DMS153 treated with DMSO at 0.1 percent for 48 hours (cell line): Measurements from ENCODE around the gene SMAD1.

ENCODE experiments used
- DNase-seq: peaks from one replicate; lab custom pipeline; 2025; ENCODE audit not compliant: unreplicated experiment; lab: John Stamatoyannopoulos, UW

The SMAD1 gene

DNA sequence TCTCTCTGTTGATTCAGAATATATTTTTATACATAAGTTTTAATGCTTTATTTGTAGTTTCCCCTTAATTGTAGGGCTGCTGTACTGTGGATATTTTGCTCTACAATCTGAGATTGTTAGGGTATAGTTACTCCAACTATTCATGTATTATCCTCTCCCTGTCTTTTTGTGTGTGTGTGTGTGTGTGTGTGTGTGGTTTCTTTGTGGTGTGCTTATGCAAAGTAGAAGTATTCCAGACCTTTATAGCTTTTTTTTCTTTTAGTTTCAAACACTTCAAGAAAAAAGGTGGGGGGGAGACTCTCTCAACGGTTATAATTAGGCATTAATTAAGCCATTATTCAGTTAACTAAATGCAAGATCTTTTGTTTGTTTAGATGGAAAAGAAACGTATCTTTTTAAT is 6.7 kb downstream of the SMAD1 start:
- DNase-seq: no peak

DNA sequence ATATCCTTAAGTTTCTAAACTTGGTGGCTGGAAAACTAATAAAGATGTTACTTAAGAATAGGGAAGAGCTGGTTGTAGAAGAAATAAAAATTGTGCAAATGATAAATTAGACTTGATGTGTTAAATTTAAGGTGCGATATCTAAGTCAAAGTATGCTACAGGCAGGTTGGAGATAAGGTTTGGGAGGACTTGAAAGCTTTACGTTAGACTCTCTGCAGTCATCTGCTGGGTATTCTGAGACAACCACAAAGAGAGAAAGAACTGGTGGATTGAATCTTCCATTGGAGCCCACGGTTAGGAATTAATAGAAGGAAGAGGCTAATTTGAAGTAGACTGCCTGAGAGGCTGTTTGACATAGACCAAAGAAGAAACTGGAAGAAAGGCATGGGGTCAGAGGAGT is 7.9 kb downstream of the SMAD1 start:
- DNase-seq: no peak

DNA sequence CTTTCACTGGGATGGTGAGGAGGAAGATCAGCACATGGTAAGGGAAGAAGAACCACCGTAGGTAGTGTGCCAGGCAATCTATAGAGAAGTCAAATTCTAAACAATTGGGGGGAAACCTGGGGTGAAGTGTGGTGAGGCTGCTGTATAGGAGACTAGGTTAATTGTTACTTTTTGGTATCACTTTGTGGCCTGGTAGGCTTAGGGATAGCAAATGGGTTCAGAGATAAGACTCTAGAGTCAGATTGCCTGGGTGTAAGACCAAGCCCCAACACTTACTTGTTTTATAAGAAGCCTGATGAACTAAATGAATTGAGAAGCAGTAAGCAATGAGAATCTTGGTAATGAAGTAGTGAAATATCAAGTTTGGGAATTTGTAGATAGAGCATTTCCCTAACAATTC is 8.7 kb downstream of the SMAD1 start:
- no peak for DNase-seq

DNA sequence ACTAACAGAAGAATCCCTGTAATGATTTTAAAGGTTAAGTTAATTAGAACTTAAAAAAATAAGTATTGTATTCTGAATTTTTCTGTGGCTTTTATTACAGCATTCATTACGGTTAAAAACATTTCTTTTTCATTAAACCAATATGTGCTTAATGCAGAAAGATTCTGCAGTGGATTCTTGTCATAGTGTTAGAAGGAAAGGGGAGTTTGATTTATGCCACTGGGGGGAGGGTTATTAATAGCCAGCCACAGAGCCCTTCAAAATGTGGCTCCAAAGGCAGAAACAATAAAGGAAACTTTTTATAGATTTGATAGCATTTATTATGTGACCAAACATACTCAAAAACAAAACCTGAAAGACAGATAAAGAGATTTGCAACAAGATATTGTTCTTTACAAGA is 9.1 kb downstream of the SMAD1 start:
- no peak for DNase-seq

DNA sequence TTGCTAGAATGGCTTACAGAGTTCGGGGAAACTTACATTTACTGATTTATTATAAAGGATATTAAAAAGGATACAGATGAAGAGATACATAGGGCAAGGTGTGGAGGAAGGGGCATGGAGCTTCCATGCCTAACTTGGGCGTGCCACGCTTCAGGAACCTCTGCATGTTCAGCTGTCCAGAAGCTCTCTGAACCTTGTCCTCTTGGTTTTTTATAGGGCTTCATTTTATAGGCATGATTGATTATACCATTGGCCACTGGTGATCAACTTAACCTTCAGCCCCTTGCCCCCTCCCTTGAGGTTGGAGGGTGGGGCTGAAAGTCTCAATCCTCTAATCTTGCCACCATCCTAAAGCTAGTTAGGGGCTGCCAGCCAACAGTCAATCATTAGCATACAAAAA is 10.7 kb downstream of the SMAD1 start:
- DNase-seq: no peak

DNA sequence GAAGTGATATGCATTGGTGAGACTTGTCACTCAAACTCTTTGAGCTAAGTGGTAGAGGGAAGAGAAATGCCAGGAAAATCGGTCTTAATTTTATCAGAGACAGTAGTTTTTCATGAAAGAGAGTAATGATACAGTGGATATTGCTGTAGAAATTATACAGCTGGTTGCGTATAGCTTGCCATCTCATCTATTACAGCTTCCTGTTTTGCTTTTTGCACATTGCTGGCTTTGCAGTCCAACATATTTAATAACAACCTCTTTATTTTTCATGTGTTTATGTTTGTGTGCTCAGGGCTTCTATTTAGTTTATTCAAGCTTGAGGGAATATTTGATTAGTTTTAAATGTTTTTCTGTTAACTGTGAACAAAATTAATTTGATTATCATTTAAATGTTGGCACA is 11.5 kb downstream of the SMAD1 start:
- DNase-seq: no peak

DNA sequence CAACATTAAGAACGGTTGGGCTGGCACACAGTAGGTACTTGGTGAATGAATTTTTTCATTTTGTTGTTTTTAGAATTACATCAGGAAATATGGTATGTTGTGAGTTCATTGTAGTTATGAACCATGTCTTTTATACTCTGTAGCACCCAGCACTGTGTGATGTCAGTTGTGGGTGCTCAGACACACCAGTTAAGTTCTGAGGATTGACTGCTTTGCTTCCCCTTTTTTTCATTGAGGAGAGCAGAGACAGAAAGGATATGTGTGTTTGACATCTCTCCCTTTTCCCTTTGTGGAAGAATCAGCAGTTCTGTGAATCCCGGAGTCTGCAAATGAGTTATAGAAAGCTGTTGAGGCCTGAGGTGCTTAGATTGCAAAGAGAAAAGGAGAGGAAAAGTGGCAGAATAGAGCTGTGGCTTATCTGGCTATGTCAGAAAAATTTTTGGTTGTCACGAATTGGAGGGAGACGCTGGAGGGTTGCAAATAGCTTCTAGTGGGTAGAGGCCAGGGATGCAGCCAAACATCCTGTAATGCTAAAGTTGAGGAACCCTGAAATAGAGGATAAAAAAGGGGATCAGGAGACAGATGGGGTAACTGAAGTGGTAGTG is 13.1 kb downstream of the SMAD1 start:
- no peak for DNase-seq

DNA sequence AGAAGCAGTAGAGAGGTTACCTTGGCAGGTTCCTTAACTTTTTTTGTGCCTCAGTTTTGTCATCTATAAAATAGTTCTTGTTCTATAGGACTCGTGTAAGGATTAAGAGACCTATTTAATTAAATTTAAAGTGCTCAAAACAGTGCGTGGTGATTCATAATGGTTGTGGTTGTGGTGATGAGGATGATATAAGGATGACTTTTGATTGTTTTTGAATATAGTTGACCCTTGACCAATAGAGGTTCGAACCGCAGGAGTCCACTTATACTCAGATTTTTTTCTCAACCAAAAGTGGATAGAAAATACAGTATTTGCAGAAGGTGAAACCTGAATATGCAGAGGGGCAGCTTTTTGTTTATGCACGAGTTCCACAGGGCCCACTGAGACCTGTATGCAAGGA is 14.6 kb downstream of the SMAD1 start:
- no peak for DNase-seq

DNA sequence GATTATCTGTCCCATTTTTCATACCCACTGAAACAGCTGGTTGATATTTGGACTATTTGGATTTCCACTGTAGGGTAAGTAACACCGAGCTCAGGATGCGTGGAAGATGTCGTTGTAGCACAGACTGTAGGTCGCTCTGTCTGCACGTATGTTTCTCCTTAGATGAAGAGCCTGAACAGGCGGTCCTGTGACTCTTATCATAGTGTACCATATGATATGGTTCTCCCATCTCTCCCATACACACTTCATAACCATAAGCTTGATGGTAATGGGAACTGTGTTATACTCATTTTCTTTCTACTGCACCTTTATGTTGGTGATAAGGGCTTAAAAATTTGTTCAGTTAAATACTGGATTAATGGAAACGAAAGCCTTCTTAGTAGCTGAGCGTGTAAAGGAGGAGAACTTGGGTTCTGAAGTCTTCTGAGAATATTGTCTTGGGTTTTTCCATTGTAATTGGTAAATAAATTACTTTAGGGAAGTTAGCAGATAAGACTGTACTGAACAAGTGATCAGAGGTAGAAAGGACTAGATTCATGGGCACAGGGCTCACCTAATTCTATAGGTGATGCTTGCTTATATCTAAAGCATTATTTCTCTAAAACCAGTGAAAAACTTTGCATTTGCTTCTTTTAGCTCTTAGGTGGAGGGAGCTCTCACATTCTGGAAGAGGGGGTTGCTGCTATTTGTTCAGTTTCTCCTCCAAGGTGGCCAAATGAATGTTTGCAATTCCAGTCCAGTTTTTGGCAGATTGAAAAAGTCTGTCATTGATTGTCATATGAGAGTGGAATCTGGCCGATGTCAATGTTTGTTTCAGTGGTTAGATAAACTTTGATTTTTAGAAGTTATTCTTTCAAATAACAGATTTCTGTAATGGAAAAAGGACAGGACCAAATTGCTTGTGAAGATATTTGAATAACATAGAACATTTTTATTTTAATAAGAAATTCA is 15.8 kb downstream of the SMAD1 start:
- no peak for DNase-seq

DNA sequence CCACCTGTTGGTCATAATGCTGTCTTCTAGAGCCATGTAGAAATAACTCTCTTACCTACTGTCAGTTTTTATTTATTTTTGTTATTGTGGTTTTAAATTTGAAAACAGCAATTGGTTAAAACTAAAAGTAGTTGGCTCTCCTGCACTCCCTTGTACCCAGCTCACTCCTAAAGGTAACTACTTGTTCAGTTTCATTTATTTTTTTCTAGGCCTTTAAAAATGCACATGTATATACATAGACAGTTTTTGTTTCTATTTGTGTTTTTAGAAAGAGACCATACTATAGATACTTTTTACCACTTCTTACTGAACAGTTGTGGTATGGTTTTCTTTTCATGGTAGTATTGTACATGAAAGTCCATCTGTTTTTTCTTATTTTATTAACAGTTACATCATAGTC is 16.8 kb downstream of the SMAD1 start:
- DNase-seq: no peak

DNA sequence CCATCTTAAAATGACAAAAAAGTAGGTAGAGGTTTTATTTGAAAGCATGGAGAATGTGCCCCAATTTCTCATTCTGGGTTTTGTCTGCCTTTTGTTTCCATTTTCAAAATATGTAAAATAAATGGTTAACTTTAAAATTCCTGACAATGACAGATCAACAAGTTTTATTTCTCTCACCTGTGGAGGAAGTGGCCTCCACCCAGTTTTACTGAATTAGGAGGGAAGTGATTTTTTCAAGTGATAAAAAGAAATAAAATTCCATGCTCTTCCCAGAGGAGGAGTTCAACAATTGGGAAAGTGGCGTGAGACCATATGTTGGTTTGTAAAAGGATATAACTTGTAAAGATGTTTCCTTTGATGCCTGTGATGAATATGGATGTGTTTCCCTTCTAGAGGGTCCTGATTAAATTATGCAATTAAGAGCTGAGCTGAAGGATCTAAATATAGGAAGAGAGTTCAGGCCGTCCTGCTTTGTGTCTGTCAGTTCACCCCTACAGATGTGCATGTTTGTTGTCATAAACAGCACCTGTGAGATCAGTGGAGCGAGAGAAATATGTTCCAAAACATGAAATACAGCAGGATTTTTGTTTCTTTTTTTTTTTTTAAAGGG is 19.5 kb downstream of the SMAD1 start:
- DNase-seq: no peak

DNA sequence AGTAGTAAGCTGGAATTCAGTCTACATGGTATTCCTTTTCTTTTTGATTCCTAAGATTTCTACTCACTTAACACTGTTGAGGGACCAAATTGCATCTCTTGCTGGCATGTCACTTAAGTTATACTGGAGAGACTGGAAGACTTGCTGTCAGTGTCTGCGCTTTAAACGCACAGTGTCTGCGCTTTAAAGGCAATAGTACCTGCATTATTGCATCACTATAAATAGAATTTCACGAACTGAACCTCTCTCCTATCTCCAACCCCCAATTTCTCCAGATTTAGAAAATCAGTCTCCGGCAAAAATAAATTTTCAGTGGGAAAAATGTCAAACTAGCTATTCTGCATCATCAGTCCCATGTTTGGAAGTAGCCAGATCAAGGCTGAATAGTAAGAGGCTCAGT is 21.2 kb downstream of the SMAD1 start:
- no peak for DNase-seq

DNA sequence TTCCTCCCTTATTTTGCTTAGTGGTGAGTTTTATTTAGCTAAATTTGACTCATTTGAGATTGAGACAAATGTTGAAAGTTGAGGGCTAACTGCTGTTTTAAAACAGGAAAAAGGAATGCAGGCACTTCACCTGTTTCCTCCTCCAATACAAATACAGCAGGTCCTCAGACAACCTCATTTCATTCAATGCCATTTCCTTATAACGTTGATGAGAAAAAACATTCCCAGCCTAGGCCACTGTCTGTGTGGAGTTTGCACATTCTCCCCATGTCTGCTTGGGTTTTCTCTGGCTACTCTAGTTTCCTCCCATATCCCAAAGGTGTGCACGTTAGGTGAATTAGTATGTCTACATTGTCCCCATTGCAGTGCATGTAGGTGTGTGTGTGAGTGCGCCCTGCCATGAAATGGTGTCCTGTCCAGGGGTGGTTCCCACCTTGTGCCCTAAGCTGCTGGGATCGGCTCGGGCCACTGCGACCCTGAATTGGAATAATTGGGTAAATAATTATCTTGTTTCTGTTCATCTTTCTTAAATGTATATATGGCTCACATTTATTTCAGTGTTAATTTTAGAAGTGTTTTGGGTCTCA is 21.9 kb downstream of the SMAD1 start:
- peak; percentile 5 for DNase-seq

DNA sequence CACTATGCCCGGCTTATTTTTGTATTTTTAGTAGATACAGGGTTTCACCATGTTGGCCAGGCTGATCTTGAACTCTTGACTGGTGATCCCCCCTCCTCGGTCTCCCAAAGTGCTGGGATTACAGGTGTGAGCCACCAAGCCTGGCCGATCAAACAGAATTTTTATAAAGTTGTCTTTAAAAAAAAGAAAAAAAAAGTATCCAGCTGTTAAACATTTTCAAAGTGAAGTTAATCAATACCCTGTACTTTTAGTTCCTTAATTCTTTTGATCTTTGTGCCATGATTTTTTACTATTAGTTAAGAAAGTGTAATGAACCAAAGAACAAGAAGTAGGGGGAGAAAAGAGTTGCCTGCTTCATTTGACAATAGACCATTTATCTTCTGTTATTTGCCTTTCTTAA is 24.3 kb downstream of the SMAD1 start:
- no peak for DNase-seq

DNA sequence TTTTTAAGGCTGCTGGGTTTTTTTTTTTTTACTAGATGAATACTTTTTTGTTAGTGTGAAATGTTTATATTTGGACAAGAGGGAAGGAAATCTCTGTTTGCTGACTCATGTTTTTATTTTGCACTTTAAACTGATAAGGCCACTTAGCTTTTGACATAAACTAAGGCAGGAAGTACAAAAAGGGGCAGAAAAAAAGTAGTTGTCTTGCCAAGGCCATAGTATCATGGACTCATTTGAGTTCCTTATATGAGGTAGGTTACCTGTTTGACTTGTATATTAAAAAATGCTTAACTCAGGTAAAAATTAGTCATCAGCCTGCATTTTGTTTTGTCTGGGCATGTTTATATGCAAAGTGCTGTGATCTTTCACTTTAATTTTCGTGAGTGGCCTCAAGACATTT is 26.0 kb downstream of the SMAD1 start:
- DNase-seq: no peak

DNA sequence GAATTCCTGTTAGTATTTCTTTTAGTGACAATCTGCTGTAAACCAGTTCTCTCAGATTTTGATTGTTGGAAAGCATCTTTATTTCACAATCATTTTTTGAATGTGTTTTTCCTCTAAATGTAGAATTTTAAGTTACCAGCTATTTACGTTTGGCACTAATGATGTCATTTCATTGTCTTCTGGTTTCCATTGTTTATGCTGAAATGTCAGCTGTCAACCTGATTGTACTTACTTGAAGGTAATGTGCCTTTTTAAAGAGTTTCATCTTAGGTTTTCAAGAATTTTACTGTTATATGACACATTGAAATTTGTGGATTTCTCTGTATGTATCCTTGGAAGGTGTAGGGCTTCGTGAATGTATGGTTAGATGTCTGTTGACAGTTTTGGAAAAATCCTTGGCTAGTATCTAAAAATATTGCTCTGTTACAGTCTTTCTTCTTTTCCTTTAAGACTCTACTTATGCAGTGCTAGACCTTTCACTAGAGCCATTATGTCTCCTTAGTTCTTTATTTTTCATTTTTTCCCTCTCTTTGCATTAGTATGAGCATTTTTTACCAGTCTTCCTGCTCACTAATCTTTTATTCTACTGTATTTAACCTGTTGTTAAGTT is 30.4 kb downstream of the SMAD1 start:
- no peak for DNase-seq

DNA sequence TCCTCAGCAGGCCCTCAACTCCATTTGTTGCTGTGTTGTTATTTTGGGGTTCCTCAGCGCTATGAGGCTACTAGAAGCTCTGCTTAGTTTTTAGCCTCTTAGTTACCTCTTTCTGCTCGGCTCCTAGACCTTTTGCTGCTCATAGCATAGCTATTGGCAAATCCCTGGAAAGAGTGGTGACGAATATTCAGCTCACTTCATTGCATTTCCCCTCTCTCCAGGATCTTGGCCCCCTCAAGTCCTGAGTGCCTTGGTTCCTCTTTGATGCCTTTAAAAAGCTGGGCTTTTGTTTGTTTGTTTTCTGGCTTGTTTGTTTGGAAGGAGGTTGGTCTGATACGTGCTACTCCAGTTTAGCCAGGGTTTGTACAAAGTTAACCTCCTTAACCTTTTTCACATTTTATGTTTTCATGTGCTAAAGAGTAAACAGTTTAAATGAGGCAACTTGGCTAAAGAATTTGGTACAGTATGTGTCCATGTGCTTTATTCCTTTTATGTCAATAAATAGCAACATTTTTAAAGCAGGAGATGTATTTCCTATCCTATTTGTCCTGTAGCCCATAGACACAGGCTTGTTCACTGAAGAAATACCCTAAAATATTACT is 31.5 kb downstream of the SMAD1 start:
- no peak for DNase-seq

DNA sequence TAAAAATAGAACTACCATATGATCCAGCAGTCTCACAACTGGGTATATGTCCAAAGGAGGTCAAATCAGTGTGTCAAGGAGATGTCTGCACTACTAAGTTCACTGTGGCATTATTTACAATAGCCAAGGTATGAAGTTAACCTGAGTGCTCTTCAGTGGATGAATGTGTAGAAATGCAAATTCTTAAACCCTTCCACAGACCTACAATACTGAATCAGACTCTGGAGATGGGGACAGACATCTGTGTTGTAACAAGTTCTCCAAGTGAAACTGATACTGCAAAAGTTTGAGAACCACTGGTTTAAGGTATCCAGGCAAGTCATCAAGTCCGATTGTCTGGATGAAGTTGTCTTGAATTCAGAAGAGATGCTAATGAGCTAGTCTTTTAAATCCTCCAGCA is 38.5 kb downstream of the SMAD1 start:
- DNase-seq: no peak

DNA sequence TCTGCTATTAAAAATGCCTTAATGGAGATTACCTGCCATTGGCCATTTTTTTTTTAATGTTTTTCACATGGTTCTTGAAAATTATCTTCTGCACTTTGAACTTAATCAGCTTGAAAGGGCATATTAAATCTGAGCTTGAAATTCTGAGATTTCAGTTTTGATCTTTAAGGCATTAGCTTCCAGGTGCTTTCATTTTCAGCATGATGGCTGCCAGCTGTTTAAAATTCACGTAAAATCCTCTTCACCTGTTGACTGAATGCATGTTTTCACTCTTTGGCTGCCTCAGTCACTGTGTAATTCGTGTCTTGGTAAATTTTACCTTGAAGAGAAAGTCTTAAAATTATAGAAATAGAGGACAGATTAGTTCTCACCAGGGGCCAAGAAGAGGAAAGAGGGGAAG is 39.6 kb downstream of the SMAD1 start:
- DNase-seq: no peak

DNA sequence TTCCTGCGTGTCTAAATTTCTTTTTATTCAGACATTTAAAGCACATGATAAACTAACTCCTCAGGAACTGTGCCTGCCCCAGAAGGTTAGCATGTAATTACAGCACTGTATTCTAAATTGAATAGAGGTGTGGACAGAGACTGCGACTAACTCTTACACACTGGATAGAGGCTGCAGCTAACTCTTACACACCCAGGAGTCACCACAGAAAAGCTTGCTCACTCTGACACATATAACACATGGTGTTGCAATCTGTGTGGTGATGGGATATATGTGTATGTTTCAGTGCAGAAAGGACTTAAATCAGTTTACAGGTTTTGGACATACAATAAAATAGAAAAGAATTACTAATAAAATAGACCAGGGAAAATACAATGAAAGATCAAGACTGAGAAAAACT is 41.5 kb downstream of the SMAD1 start:
- DNase-seq: no peak

DNA sequence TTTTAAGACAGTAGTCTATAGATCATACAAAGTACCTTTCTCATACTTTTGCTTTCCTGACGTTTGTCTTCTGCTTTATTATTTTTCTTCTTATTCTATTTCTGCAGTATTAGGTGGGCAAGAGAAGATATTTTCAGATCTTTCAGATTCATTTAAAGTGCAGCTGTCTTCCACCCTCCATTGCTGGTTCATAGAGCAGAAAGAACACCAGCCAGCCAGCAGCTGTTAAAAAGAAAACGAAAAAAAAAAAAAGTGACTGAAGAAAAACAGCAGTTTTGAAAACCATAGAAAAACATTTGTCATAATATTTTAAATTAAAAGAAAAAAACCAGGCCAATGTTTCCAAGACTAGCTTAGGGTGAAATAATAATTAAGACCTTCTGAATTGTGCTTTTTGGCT is 42.9 kb downstream of the SMAD1 start:
- DNase-seq: no peak
